Transverse colon (tissue), 4 donors: Measurements from ENCODE around the gene C19orf25.

Experiments used
- EP300 ChIP-seq: sonication (generic); formaldehyde crosslinking; IDR thresholded peaks from one replicate; pipeline ENCODE4 v1.6.1; 2017; ENCODE audit warnings: antibody characterized with exemption, low read depth
- POLR2A ChIP-seq: fragments of 450-650 bp; IDR thresholded peaks from one replicate; pipeline ENCODE4 v1.6.1; 2016; ENCODE audit warnings: antibody characterized with exemption, mild to moderate bottlenecking, moderate library complexity
- POLR2AphosphoS5 ChIP-seq, 3 donors: sonication (generic); formaldehyde crosslinking; IDR thresholded peaks; one replicate each; pipeline ENCODE4 v1.6.1; 2016; ENCODE audit warnings: antibody characterized with exemption in 3 of 3
- TF ChIP-seq, protein P1 (sequence below), 5 experiments: fragments of 200-600 bp in 3 of 5; fragments of 450-650 bp in 2 of 5; sonication (generic) in 3 of 5; IDR thresholded peaks; 1 replicate in 2 of 5; 2 replicates in 3 of 5; pipeline ENCODE4 v1.5.1; 2016 to 2017; ENCODE audit warnings: antibody characterized with exemption in 5 of 5, inconsistent platforms in 3 of 5, mild to moderate bottlenecking in 2 of 5, moderate library complexity in 1 of 5

DNA sequence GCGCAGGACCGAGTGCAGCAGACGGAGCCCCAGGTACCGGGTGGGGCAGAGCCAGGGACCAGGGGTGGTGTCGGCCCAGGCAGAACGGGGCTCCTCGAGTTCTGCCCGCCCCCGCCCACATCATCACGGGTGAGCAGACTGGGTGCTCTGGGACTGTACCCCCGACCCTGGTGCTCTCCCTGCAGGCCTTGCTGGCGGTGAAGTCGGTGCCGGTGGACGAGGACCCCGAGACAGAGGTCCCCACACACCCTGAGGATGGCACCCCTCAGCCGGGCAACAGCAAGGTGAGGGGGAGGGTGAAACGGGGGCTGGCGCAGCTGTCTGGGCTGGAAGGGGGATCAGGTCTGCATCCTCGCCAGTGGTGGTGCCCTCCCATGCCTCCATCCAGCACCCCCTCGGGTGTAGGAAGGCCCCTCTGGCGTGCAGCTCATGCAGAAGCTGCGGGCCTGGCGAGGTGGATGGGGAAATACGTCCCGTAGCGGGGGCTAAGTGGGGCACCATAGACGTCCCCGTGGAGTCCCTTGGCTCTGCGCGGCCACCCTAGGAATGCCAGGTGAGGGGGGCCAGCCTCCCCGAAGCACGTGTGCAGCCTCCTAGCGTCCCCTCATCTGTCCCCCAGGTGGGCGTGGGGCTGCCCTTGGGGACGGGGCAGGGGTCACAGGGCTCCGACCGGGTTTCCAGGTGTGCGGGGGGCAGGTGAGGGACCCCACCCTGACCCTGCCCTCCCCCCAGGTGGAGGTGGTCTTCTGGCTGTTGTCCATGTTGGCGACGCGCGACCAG, 22.7 kb downstream of the C19orf25 start:
- TF ChIP-seq, protein P1, sequence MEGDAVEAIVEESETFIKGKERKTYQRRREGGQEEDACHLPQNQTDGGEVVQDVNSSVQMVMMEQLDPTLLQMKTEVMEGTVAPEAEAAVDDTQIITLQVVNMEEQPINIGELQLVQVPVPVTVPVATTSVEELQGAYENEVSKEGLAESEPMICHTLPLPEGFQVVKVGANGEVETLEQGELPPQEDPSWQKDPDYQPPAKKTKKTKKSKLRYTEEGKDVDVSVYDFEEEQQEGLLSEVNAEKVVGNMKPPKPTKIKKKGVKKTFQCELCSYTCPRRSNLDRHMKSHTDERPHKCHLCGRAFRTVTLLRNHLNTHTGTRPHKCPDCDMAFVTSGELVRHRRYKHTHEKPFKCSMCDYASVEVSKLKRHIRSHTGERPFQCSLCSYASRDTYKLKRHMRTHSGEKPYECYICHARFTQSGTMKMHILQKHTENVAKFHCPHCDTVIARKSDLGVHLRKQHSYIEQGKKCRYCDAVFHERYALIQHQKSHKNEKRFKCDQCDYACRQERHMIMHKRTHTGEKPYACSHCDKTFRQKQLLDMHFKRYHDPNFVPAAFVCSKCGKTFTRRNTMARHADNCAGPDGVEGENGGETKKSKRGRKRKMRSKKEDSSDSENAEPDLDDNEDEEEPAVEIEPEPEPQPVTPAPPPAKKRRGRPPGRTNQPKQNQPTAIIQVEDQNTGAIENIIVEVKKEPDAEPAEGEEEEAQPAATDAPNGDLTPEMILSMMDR (IDR thresholded peaks at IDR 0.05): no peak
- TF ChIP-seq POLR2AphosphoS5 (IDR thresholded peaks at IDR 0.05): no peak
- no peak for TF ChIP-seq EP300
- TF ChIP-seq POLR2A: no peak
